Ectodermal cell (in vitro differentiated cells): Measurements from ENCODE around the gene ILKAP.
A peak's percentile ranks its signal among the peaks of the same experiment; 100 is the strongest.

Experiments used
- H3K27ac ChIP-seq: 2 replicates; pipeline ENCODE4 v1.7.0; 2013; ENCODE audit warnings: mild to moderate bottlenecking, low read depth, low read length; ENCODE audit not compliant: insufficient read depth, poor library complexity, severe bottlenecking
- H3K27me3 ChIP-seq: 2 replicates; pipeline ENCODE4 v1.7.0; 2013; ENCODE audit warnings: mild to moderate bottlenecking, low read length; ENCODE audit not compliant: insufficient read depth, control insufficient read depth, poor library complexity, severe bottlenecking
- H3K36me3 ChIP-seq: one replicate; pipeline ENCODE4 v1.7.0; 2013; ENCODE audit warnings: low read length; ENCODE audit not compliant: control insufficient read depth, insufficient read depth
- H3K4me1 ChIP-seq: one replicate; pipeline ENCODE4 v1.7.0; 2013; ENCODE audit warnings: low read length; ENCODE audit not compliant: control insufficient read depth, insufficient read depth
- H3K4me3 ChIP-seq: 2 replicates; pipeline ENCODE4 v1.7.0; 2013; ENCODE audit warnings: low read depth, low read length, control low read depth; ENCODE audit not compliant: insufficient read depth
- H3K9me3 ChIP-seq: 2 replicates; pipeline ENCODE4 v1.7.0; 2013; ENCODE audit warnings: mild to moderate bottlenecking, low read length, moderate library complexity; ENCODE audit not compliant: control insufficient read depth
- WGBS, 2 experiments: methylation state at CpG; one replicate each; pipeline ENCODE4 v1.1.7; 2013; ENCODE audit warnings: missing lambda C conversion rate in 2 of 2; 5-methylcytosine and 5-hydroxymethylcytosine counted together

The ILKAP gene

GRCh38 chr2:238166391-238167343, 36.8 kb downstream of the ILKAP start:
- Histone ChIP-seq H3K27ac (no peak overlapping the region), H3K4me3 (no peak overlapping the region), H3K9me3 (no peaks in the 10 kb centered on the region), H3K27me3 (peaks cover 43% of the 10 kb centered on the region), H3K4me1 (no peaks in the 10 kb centered on the region), H3K36me3 (peaks cover 13% of the 10 kb centered on the region)
- 93% methylated on average over 24 of the region's 24 CpGs for WGBS, 2 experiments

GRCh38 chr2:238165288-238165921, 38.1 kb downstream of the ILKAP start:
- H3K27ac ChIP-seq: no peak overlapping the region
- no peak overlapping the region for H3K4me3 ChIP-seq
- H3K4me1 ChIP-seq: no peaks in the 10 kb centered on the region
- WGBS, 2 experiments: 94 to 95% methylated on average over 12 of the region's 12 CpGs
- H3K36me3 ChIP-seq: peaks cover 9% of the 10 kb centered on the region
- no peaks in the 10 kb centered on the region for H3K9me3 ChIP-seq
- peaks cover 56% of the 10 kb centered on the region for H3K27me3 ChIP-seq

DNA sequence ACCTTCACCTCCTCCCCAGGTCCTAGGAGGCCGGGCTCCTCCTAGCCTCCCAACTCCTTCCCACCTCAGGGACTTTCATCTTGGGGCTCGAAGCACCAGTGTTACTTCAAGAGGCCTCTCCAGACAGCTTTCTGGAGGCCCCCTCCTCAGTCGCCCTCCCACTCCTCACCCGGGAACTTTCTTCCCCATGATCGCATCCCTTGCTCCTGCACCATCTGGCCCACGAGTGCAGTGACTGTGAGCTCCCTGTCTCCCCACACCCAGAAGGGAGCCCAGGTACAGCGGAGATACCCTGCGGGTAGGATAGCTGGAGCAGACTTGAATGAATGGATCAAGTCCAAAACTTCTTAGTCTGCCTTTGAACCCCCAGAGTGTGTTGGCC, 38.6 kb downstream of the ILKAP start:
- WGBS, 2 experiments: 93 to 94% methylated on average over 8 of the region's 8 CpGs
- H3K36me3 ChIP-seq: peaks cover 9% of the 10 kb centered on the region
- H3K27ac ChIP-seq: no peak overlapping the region
- H3K4me3 ChIP-seq: no peak overlapping the region
- peaks cover 61% of the 10 kb centered on the region for H3K27me3 ChIP-seq
- H3K9me3 ChIP-seq: no peaks in the 10 kb centered on the region
- H3K4me1 ChIP-seq: no peaks in the 10 kb centered on the region

GRCh38 chr2:238163481-238164198, 39.9 kb downstream of the ILKAP start:
- 8 to 10% methylated on average over 95 of the region's 95 CpGs for WGBS, 2 experiments
- H3K27ac ChIP-seq: no peak overlapping the region
- H3K36me3 ChIP-seq: no peaks in the 10 kb centered on the region
- H3K4me1 ChIP-seq: no peaks in the 10 kb centered on the region
- H3K9me3 ChIP-seq: no peaks in the 10 kb centered on the region
- peak overlapping the region; percentile 27 for H3K4me3 ChIP-seq
- H3K27me3 ChIP-seq: peaks cover 70% of the 10 kb centered on the region

DNA sequence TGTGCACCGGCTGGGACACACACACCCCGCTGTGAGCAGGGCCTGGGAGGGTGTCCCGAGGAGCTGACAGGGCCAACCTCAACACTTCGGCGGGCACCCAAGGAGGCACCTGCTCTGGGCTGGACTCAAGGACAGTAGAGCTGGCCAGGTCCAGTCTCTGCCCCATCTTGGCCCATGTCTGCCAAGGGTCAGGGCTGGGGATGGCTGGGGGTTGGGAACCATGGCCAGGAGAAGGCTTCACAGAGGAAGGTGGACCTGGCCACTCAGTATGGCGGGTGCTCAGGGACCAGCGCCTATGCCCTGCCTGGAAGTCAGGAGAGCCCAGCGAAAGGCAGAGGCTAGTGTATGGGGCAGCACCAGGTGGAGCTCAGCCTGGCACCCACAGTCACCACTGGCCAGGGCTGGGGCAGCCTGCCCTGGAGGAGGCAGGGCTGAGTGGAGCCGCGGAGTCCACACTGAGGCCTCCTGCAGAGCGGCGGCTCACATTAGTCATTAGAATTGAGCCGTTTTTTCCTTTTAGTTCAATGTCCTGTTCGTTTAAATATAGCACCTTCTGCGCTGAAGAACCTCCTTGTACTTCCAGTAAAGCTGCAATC, 40.6 kb downstream of the ILKAP start:
- H3K4me3 ChIP-seq: no peak overlapping the region
- no peak overlapping the region for H3K27ac ChIP-seq
- WGBS, 2 experiments: 75 to 81% methylated on average over 15 of the region's 15 CpGs
- peaks cover 5% of the 10 kb centered on the region for H3K4me1 ChIP-seq
- no peaks in the 10 kb centered on the region for H3K9me3 ChIP-seq
- peaks cover 76% of the 10 kb centered on the region for H3K27me3 ChIP-seq
- no peaks in the 10 kb centered on the region for H3K36me3 ChIP-seq

DNA sequence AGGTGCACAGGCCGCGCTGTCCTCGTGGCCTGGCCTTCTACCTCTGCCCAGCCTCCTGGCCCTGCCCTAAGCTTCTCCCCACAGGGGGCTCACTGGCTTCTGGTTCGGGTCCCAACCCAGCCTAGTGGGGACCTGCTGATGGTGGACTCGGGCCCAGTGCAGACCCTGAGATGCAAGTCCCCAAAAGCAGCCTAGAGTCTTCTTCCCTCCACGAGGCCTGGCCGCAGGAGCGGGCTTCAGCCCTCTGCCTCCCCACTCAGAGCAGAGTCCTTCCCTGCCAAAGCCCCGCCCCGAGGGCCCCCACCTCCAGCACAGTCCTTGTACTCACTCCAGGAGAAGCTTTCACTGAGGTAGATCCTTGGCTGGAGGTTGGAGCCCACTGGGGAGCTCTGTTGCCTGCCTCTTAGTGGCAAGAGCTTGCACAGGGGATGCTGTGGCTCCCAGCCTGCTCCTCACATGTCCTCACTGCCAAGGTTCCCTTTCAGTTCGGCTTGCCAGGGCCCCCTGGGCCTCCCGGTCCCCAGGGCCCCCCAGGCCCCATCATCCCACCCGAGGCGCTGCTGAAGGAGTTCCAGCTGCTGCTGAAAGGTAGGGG, 41.1 kb downstream of the ILKAP start:
- no peak overlapping the region for H3K27ac ChIP-seq
- no peaks in the 10 kb centered on the region for H3K9me3 ChIP-seq
- no peaks in the 10 kb centered on the region for H3K36me3 ChIP-seq
- peaks cover 5% of the 10 kb centered on the region for H3K4me1 ChIP-seq
- no peak overlapping the region for H3K4me3 ChIP-seq
- WGBS, 2 experiments: 89 to 91% methylated on average over 14 of the region's 14 CpGs
- peaks cover 76% of the 10 kb centered on the region for H3K27me3 ChIP-seq

- WGBS, 2 experiments: 91 to 92% methylated on average over 21 of the region's 21 CpGs
- no peak overlapping the region for H3K27ac ChIP-seq
- no peaks in the 10 kb centered on the region for H3K36me3 ChIP-seq
- no peaks in the 10 kb centered on the region for H3K9me3 ChIP-seq
- H3K27me3 ChIP-seq: peaks cover 76% of the 10 kb centered on the region
- H3K4me3 ChIP-seq: no peak overlapping the region
- peaks cover 5% of the 10 kb centered on the region for H3K4me1 ChIP-seq
Measured at GRCh38 chr2:238161291-238162051, 42.0 kb downstream of the ILKAP start.

- Histone ChIP-seq H3K27me3 (peaks cover 71% of the 10 kb centered on the region), H3K36me3 (no peaks in the 10 kb centered on the region), H3K9me3 (no peaks in the 10 kb centered on the region), H3K4me1 (peaks cover 7% of the 10 kb centered on the region), H3K4me3 (no peak overlapping the region), H3K27ac (no peak overlapping the region)
- WGBS, 2 experiments: 74 to 75% methylated on average over 23 of the region's 23 CpGs
Measured at GRCh38 chr2:238160206-238161129, 43.0 kb downstream of the ILKAP start.
